Osteocyte (in vitro differentiated cells): ENCODE results near the gene PKM. TPM values are rescaled to one million over a fixed set of nuclear protein-coding genes. Genes with fewer than 3 reads are reported as not detected.

ENCODE experiments used
- DNase-seq: peaks from one replicate; pipeline ENCODE4 v3.0.0; 2021; ENCODE audit warnings: mixed read lengths; ENCODE audit not compliant: unreplicated experiment; ENCODE audit errors: extremely low spot score
- H3K27ac Mint-ChIP-seq: one replicate; pipeline ENCODE4 v1.8.0; 2021; ENCODE audit warnings: mild to moderate bottlenecking, mixed read lengths; ENCODE audit not compliant: unreplicated experiment
- H3K27me3 Mint-ChIP-seq: one replicate; pipeline ENCODE4 v1.8.0; 2021; ENCODE audit warnings: mixed read lengths; ENCODE audit not compliant: unreplicated experiment
- H3K36me3 Mint-ChIP-seq: one replicate; pipeline ENCODE4 v1.8.0; 2021; ENCODE audit warnings: mixed read lengths; ENCODE audit not compliant: unreplicated experiment
- H3K4me1 Mint-ChIP-seq: one replicate; pipeline ENCODE4 v1.8.0; 2021; ENCODE audit warnings: mixed read lengths; ENCODE audit not compliant: unreplicated experiment
- H3K4me3 Mint-ChIP-seq: one replicate; pipeline ENCODE4 v1.8.0; 2021; ENCODE audit warnings: mild to moderate bottlenecking, moderate library complexity, mixed read lengths; ENCODE audit not compliant: unreplicated experiment
- H3K9me3 Mint-ChIP-seq: one replicate; pipeline ENCODE4 v1.8.0; 2021; ENCODE audit warnings: mixed read lengths; ENCODE audit not compliant: unreplicated experiment
- CTCF ChIP-seq: fragments of 200-600 bp; sonication (generic); IDR thresholded peaks from 2 replicates; pipeline ENCODE4 v1.5.0; 2021; ENCODE audit warnings: antibody characterized with exemption, mild to moderate bottlenecking, moderate library complexity
- total RNA-seq: library from RNA; stranded (reverse); gene quantifications from 2 replicates; pipeline ENCODE4 v1.2.1, GENCODE V29; 2021

Gene PKM
- total RNA-seq, 1 donor from 2014 or later = 617 TPM

DNA sequence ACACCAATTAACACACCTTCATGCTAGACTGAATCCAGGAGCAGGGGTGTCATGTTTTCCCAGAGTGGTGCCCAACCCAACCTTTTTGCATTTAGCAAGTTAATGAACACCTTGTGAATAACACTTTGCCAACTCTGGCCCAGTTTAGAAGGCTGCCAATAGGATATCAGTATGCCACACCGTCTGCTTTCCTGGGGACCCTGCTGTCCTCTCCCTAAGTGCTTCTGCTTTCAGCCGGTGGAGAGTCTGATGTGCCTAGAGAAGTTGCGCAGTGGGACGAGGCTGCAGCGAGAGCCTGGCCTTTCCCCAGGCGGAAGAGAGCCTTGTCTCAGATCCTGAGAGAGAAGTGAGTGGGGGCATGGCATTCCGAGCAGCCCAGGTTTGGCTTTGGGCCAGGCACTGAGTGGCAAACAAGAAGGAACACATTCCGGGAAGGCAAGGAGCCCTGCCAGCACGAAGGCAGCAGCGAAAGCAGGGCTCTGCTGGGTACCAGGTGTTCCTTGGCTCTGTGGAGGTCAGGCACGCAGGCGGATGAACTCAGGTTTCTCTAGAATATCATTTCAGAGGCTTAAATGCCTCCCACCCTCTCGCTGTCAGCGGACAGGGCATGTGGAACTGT is 75.9 kb downstream of the PKM start:
- no peak for TF ChIP-seq CTCF
- Mint-ChIP-seq H3K4me1 (peaks cover 11% of the 10 kb centered on the region), H3K4me3 (peak overlapping the region; percentile 70), H3K9me3 (no peaks in the 10 kb centered on the region), H3K27ac (peak overlapping the region; percentile 64), H3K36me3 (no peaks in the 10 kb centered on the region), H3K27me3 (peaks cover 3% of the 10 kb centered on the region)
- DNase-seq = no peak

GRCh38 chr15:72154316-72154715 is 76.7 kb downstream of the PKM start:
- H3K4me3 Mint-ChIP-seq = no peak overlapping the region
- H3K27ac Mint-ChIP-seq = no peak overlapping the region

DNA sequence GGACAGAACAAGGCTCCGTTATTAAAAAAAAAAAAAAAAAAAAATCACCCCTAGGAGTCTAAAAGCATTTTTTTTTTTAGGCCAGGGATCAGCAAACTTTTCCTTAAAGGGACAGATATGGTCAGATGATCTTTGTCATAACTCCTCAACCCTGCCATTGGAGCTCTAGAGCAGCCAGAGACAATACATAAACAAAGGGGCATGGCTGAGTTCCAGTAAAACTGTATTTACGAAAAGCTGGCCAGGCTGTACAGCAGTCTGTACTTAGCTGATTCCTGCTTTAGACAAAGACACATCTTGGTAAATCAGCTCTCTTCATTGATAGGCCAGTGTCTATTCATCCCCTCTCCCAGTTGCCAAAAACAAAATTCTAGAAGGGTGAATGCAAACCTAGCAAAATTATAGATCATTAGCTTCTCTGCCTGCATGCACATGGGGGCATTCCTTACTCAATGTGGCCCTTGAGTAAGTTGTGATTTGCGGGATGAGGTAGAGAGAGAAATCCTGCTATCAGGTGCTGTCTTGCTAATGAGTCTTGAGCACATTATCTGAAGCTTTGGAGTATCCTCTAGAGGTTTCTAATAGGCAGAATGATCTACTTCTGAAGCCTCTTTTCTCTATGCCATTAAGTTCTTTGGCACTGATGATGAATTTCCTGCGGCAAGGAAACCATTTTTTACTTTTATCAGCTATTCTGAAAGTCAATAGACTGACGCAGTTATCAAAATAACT is 77.6 kb downstream of the PKM start:
- TF ChIP-seq CTCF = no peak
- Mint-ChIP-seq H3K4me1 (peaks cover 11% of the 10 kb centered on the region), H3K4me3 (no peak overlapping the region), H3K27ac (no peak overlapping the region), H3K9me3 (no peaks in the 10 kb centered on the region), H3K36me3 (no peaks in the 10 kb centered on the region), H3K27me3 (no peaks in the 10 kb centered on the region)
- no peak for DNase-seq

More at GRCh38 chr15:72154316-72154715, 76.7 kb downstream of the PKM start:
- TF ChIP-seq CTCF = no peak
- Mint-ChIP-seq H3K9me3 (no peaks in the 10 kb centered on the region), H3K27me3 (peaks cover 3% of the 10 kb centered on the region), H3K4me1 (peaks cover 11% of the 10 kb centered on the region), H3K36me3 (no peaks in the 10 kb centered on the region)
- no peak for DNase-seq

Other genes with a start within 250 kb of the PKM start
- gene MYO9A, start 113.0 kb downstream of the PKM start, total RNA-seq = 39.6 and 46.3 TPM in 2 replicates
- gene SENP8, start 112.8 kb downstream of the PKM start, total RNA-seq = 4.0 and 4.6 TPM in 2 replicates
- gene GRAMD2A, start 33.4 kb downstream of the PKM start, total RNA-seq = 0.47 TPM in 1 of 2 replicates, not detected in the other
- gene PARP6, start 41.4 kb upstream of the PKM start, total RNA-seq = 93.9 and 97.8 TPM in 2 replicates
- 0.65 and 0.86 TPM in 2 replicates for gene CELF6, start 89.0 kb upstream of the PKM start, total RNA-seq
- gene HEXA, start 144.8 kb upstream of the PKM start, total RNA-seq = 280 TPM in 2 replicates
- gene TMEM202, start 167.1 kb upstream of the PKM start, total RNA-seq = not detected in 2 replicates
- 166 and 172 TPM in 2 replicates for gene ARIH1, start 243.1 kb upstream of the PKM start, total RNA-seq